Adrenal gland (tissue), 5 donors: ENCODE data around the gene JPH2.

Source experiments
- POLR2A ChIP-seq, 2 donors: fragments of 450-650 bp; IDR thresholded peaks; one replicate each; pipeline ENCODE4 v1.6.1; 2017; ENCODE audit warnings: antibody characterized with exemption in 2 of 2, mild to moderate bottlenecking in 2 of 2, moderate library complexity in 1 of 2
- TF ChIP-seq, protein P1 (sequence below), 6 experiments: fragments of 450-650 bp in 4 of 6; fragments of 200-600 bp in 2 of 6; sonication (generic) in 1 of 6; IDR thresholded peaks; 1 replicate in 5 of 6; 2 replicates in 1 of 6; pipeline versions ENCODE4 v1.5.1 to v1.8.0; 2016 to 2021; ENCODE audit warnings: antibody characterized with exemption in 6 of 6, mild to moderate bottlenecking in 2 of 6, moderate library complexity in 1 of 6
- donor health status: DM: no; HTN: no; CAD: no.

DNA sequence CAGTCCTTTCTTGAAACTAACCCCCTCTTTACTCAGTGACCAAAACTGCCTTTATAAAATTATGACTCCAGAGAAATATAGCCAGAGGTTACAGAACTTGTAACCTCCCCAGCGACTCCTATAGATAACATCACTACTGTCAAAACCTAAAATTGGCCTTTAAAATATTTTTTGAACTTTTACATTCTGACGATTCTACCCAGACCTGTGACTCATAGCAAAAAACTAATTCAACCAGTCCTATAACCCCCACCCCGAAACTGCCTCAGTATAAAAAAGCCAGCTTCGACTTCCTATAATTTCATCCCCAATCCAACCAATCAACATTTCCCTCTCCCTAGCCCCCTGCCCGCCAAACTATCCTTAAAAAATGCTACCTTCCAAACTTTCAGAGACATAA, 13.9 kb downstream of the JPH2 start:
- TF ChIP-seq, protein P1, sequence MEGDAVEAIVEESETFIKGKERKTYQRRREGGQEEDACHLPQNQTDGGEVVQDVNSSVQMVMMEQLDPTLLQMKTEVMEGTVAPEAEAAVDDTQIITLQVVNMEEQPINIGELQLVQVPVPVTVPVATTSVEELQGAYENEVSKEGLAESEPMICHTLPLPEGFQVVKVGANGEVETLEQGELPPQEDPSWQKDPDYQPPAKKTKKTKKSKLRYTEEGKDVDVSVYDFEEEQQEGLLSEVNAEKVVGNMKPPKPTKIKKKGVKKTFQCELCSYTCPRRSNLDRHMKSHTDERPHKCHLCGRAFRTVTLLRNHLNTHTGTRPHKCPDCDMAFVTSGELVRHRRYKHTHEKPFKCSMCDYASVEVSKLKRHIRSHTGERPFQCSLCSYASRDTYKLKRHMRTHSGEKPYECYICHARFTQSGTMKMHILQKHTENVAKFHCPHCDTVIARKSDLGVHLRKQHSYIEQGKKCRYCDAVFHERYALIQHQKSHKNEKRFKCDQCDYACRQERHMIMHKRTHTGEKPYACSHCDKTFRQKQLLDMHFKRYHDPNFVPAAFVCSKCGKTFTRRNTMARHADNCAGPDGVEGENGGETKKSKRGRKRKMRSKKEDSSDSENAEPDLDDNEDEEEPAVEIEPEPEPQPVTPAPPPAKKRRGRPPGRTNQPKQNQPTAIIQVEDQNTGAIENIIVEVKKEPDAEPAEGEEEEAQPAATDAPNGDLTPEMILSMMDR (IDR thresholded peaks at IDR 0.05): no peak
- TF ChIP-seq POLR2A (IDR thresholded peaks at IDR 0.05): no peak
